Measurements from ENCODE around the gene LRRC74A.

LRRC74A gene

GRCh38 chr14:76808011-76808410 lies 18.2 kb upstream of the LRRC74A start:
- no peaks in the 10 kb centered on the region for H3K9me2 ChIP-seq (replicated peaks; ENCODE audit: insufficient read depth, low read length)
- H3K36me3 ChIP-seq (replicated peaks; ENCODE audit: insufficient read depth, low read length), result no peaks in the 10 kb centered on the region
- H3K27me3 ChIP-seq (replicated peaks; ENCODE audit: insufficient read depth, low read length), result no peaks in the 10 kb centered on the region
- H3K4me1 ChIP-seq (ENCODE audit: low read length), result peaks cover 1% of the 10 kb centered on the region; the same call in 1 of the 2 replicates
- TF ChIP-seq CTCF (IDR thresholded peaks at IDR 0.05; ENCODE audit: low read length) (no peak), EZH2phosphoT487 (IDR thresholded peaks at IDR 0.05; ENCODE audit: low read length) (no peak), EZH2 (optimal IDR thresholded peaks at IDR 0.05; ENCODE audit: low read depth, low read length) (no peak)
- no peak overlapping the region for H3K4me2 ChIP-seq (ENCODE audit: low read depth, low read length)
- peaks cover 2% of the 10 kb centered on the region; the same call in 1 of the 2 replicates for H3F3A ChIP-seq (ENCODE audit: insufficient read depth, low read length)
- no peak overlapping the region for H3K9ac ChIP-seq (ENCODE audit: low read length)
- no peak overlapping the region for H3K4me3 ChIP-seq (ENCODE audit: low read length)
- H3K9me3 ChIP-seq (replicated peaks; ENCODE audit: insufficient read depth, low read length), result no peaks in the 10 kb centered on the region
- no peak overlapping the region for H2AFZ ChIP-seq (ENCODE audit: low read length)
- peaks cover 8% of the 10 kb centered on the region; the same call in 1 of the 2 replicates for H3K79me2 ChIP-seq (ENCODE audit: low read length)
- DNase-seq, result no peak
- H3K27ac ChIP-seq (ENCODE audit: low read length), result no peak overlapping the region
- H4K20me1 ChIP-seq (ENCODE audit: insufficient read depth, low read length), result no peaks in the 10 kb centered on the region

GRCh38 chr14:76808990-76809389 lies 17.2 kb upstream of the LRRC74A start:
- H3F3A ChIP-seq (ENCODE audit: insufficient read depth, low read length), result peaks cover 2% of the 10 kb centered on the region; the same call in 1 of the 2 replicates
- H2AFZ ChIP-seq (ENCODE audit: low read length), result no peak overlapping the region
- peaks cover 4% of the 10 kb centered on the region; the same call in 1 of the 2 replicates for H3K4me1 ChIP-seq (ENCODE audit: low read length)
- no peak for DNase-seq
- H3K4me3 ChIP-seq (ENCODE audit: low read length), result no peak overlapping the region
- H3K27ac ChIP-seq (ENCODE audit: low read length), result no peak overlapping the region
- peaks cover 8% of the 10 kb centered on the region; the same call in 1 of the 2 replicates for H3K79me2 ChIP-seq (ENCODE audit: low read length)
- no peaks in the 10 kb centered on the region for H3K36me3 ChIP-seq (replicated peaks; ENCODE audit: insufficient read depth, low read length)
- H3K27me3 ChIP-seq (replicated peaks; ENCODE audit: insufficient read depth, low read length), result no peaks in the 10 kb centered on the region
- no peak overlapping the region for H3K4me2 ChIP-seq (ENCODE audit: low read depth, low read length)
- no peaks in the 10 kb centered on the region for H3K9me3 ChIP-seq (replicated peaks; ENCODE audit: insufficient read depth, low read length)
- no peak overlapping the region for H3K9ac ChIP-seq (ENCODE audit: low read length)
- TF ChIP-seq EZH2 (optimal IDR thresholded peaks at IDR 0.05; ENCODE audit: low read depth, low read length) (no peak), EZH2phosphoT487 (IDR thresholded peaks at IDR 0.05; ENCODE audit: low read length) (no peak), CTCF (IDR thresholded peaks at IDR 0.05; ENCODE audit: low read length) (no peak)
- H3K9me2 ChIP-seq (replicated peaks; ENCODE audit: insufficient read depth, low read length), result no peaks in the 10 kb centered on the region
- H4K20me1 ChIP-seq (ENCODE audit: insufficient read depth, low read length), result no peaks in the 10 kb centered on the region

- Histone ChIP-seq H3K4me2 (ENCODE audit: low read depth, low read length) (peak overlapping the region; percentile 65), H3K9me2 (replicated peaks; ENCODE audit: insufficient read depth, low read length) (no peaks in the 10 kb centered on the region), H3K9ac (ENCODE audit: low read length) (no peak overlapping the region), H4K20me1 (ENCODE audit: insufficient read depth, low read length) (no peaks in the 10 kb centered on the region), H3K4me1 (ENCODE audit: low read length) (peaks cover 4% of the 10 kb centered on the region; the same call in 1 of the 2 replicates), H3K79me2 (ENCODE audit: low read length) (peaks cover 8% of the 10 kb centered on the region; the same call in 1 of the 2 replicates), H2AFZ (ENCODE audit: low read length) (no peak overlapping the region), H3K27me3 (replicated peaks; ENCODE audit: insufficient read depth, low read length) (no peaks in the 10 kb centered on the region), H3K36me3 (replicated peaks; ENCODE audit: insufficient read depth, low read length) (no peaks in the 10 kb centered on the region), H3K27ac (ENCODE audit: low read length) (no peak overlapping the region; the same call in 1 of the 2 replicates), H3K9me3 (replicated peaks; ENCODE audit: insufficient read depth, low read length) (no peaks in the 10 kb centered on the region), H3F3A (ENCODE audit: insufficient read depth, low read length) (peaks cover 2% of the 10 kb centered on the region; the same call in 1 of the 2 replicates), H3K4me3 (ENCODE audit: low read length) (peak overlapping the region; percentile 76; the same call in 1 of the 2 replicates)
- no peak for DNase-seq
- TF ChIP-seq EZH2 (optimal IDR thresholded peaks at IDR 0.05; ENCODE audit: low read depth, low read length), result no peak
- TF ChIP-seq EZH2phosphoT487 (IDR thresholded peaks at IDR 0.05; ENCODE audit: low read length), result no peak
- no peak for TF ChIP-seq CTCF (IDR thresholded peaks at IDR 0.05; ENCODE audit: low read length)
Observed at GRCh38 chr14:76810525-76810924, 15.7 kb upstream of the LRRC74A start.

All from MM.1S (cell line).